Liver (tissue), 9 donors: ENCODE results near the gene MAGI1. TPM values are rescaled to one million over a fixed set of nuclear protein-coding genes. Genes with fewer than 3 reads are reported as not detected.

ENCODE experiments used
- DNase-seq: peaks from one replicate; pipeline ENCODE4 v3.0.0-alpha.2; 2017; ENCODE audit warnings: low spot score
- H3K27ac ChIP-seq, 2 donors: one replicate each; pipeline ENCODE4 v1.7.0; 2013; ENCODE audit warnings: inconsistent platforms in 2 of 2, low read length in 2 of 2, control low read depth in 1 of 2, low read depth in 1 of 2, mild to moderate bottlenecking in 1 of 2
- H3K27me3 ChIP-seq, 4 donors: one replicate each; pipeline versions ENCODE4 v1.6.1 to v1.7.0; 2013; ENCODE audit warnings: low read length in 3 of 4, inconsistent platforms in 1 of 4, mild to moderate bottlenecking in 1 of 4, moderate library complexity in 1 of 4; ENCODE audit not compliant: control insufficient read depth in 4 of 4, insufficient read depth in 4 of 4
- H3K36me3 ChIP-seq, 4 donors: one replicate each; pipeline versions ENCODE4 v1.6.1 to v1.7.0; 2013; ENCODE audit warnings: low read length in 3 of 4, mild to moderate bottlenecking in 3 of 4, low read depth in 1 of 4, moderate library complexity in 1 of 4; ENCODE audit not compliant: control insufficient read depth in 4 of 4, insufficient read depth in 3 of 4
- H3K4me1 ChIP-seq, 4 donors: one replicate each; pipeline versions ENCODE4 v1.6.1 to v1.7.0; 2013; ENCODE audit warnings: low read length in 3 of 4, mild to moderate bottlenecking in 3 of 4, moderate library complexity in 1 of 4; ENCODE audit not compliant: control insufficient read depth in 4 of 4, insufficient read depth in 4 of 4
- H3K4me3 ChIP-seq, 3 donors: one replicate each; pipeline versions ENCODE4 v1.6.1 to v1.7.0; 2013; ENCODE audit warnings: low read length in 3 of 3, control low read depth in 1 of 3, low read depth in 1 of 3, mild to moderate bottlenecking in 1 of 3
- H3K9ac ChIP-seq, 2 donors: one replicate each; pipeline ENCODE4 v1.7.0; 2013; ENCODE audit warnings: low read length in 2 of 2, mild to moderate bottlenecking in 2 of 2, moderate library complexity in 2 of 2, control low read depth in 1 of 2, low read depth in 1 of 2
- H3K9me3 ChIP-seq, 4 donors: one replicate each; pipeline versions ENCODE4 v1.6.1 to v1.7.0; 2013; ENCODE audit warnings: low read length in 3 of 4; ENCODE audit not compliant: control insufficient read depth in 4 of 4
- ATF3 ChIP-seq: IDR thresholded peaks from 2 replicates; pipeline ENCODE4 v1.6.1; 2016; ENCODE audit warnings: antibody characterized with exemption
- CTCF ChIP-seq: fragments of 150-350 bp; IDR thresholded peaks from 2 replicates; pipeline ENCODE4 v1.5.1; 2017; ENCODE audit warnings: improper control_type of control experiment, low read depth, low read length; ENCODE audit not compliant: missing input control
- EGR1 ChIP-seq, 2 donors: IDR thresholded peaks; 2 replicates each; pipeline ENCODE4 v1.6.1; 2016 to 2018; ENCODE audit warnings: antibody characterized with exemption in 2 of 2, low read depth in 2 of 2
- FOXA1 ChIP-seq: IDR thresholded peaks from 2 replicates; pipeline ENCODE4 v1.6.1; 2016; ENCODE audit warnings: antibody characterized with exemption
- FOXA2 ChIP-seq: IDR thresholded peaks from 2 replicates; pipeline ENCODE4 v1.6.1; 2016; ENCODE audit warnings: antibody characterized with exemption
- GABPA ChIP-seq, 2 donors: IDR thresholded peaks in 1 of 2; conservative IDR thresholded peaks in 1 of 2; 2 replicates each; pipeline ENCODE4 v1.6.1; 2016; ENCODE audit warnings: antibody characterized with exemption in 2 of 2, mild to moderate bottlenecking in 1 of 2, moderate library complexity in 1 of 2
- HNF4A ChIP-seq, 2 donors: conservative IDR thresholded peaks; 2 replicates each; pipeline ENCODE4 v1.6.1; 2016; ENCODE audit warnings: antibody characterized with exemption in 2 of 2, mild to moderate bottlenecking in 2 of 2
- HNF4G ChIP-seq: IDR thresholded peaks from 2 replicates; pipeline ENCODE4 v1.6.1; 2016; ENCODE audit warnings: antibody characterized with exemption
- JUND ChIP-seq, 2 donors: IDR thresholded peaks; 2 replicates each; pipeline ENCODE4 v1.6.1; 2016; ENCODE audit warnings: antibody characterized with exemption in 2 of 2
- MAX ChIP-seq: IDR thresholded peaks from 2 replicates; pipeline ENCODE4 v1.6.1; 2016; ENCODE audit warnings: antibody characterized with exemption
- NR2F2 ChIP-seq: IDR thresholded peaks from 2 replicates; pipeline ENCODE4 v1.6.1; 2016; ENCODE audit warnings: antibody characterized with exemption
- RAD21 ChIP-seq, 2 donors: IDR thresholded peaks; 2 replicates each; pipeline ENCODE4 v1.6.1; 2016; ENCODE audit warnings: antibody characterized with exemption in 2 of 2, mild to moderate bottlenecking in 2 of 2
- REST ChIP-seq: IDR thresholded peaks from 2 replicates; pipeline ENCODE4 v1.6.1; 2016; ENCODE audit warnings: antibody characterized with exemption, mild to moderate bottlenecking
- RXRA ChIP-seq, 2 donors: IDR thresholded peaks; 2 replicates each; pipeline ENCODE4 v1.6.1; 2017 to 2018; ENCODE audit warnings: antibody characterized with exemption in 2 of 2, mild to moderate bottlenecking in 1 of 2
- SP1 ChIP-seq: IDR thresholded peaks from 2 replicates; pipeline ENCODE4 v1.6.1; 2018; ENCODE audit warnings: antibody characterized with exemption, mild to moderate bottlenecking
- TAF1 ChIP-seq: conservative IDR thresholded peaks from 2 replicates; pipeline ENCODE4 v1.6.1; 2016; ENCODE audit warnings: antibody characterized with exemption, mild to moderate bottlenecking
- YY1 ChIP-seq: IDR thresholded peaks from 2 replicates; pipeline ENCODE4 v1.6.1; 2016; ENCODE audit warnings: antibody characterized with exemption, mild to moderate bottlenecking
- ZBTB33 ChIP-seq: IDR thresholded peaks from 2 replicates; pipeline ENCODE4 v1.6.1; 2016; ENCODE audit warnings: antibody characterized with exemption
- WGBS: extraction: QIAGEN DNeasy Blood & Tissue Kit; methylation state at CpG from one replicate; pipeline ENCODE4 v1.1.7; 2013; 5-methylcytosine and 5-hydroxymethylcytosine counted together
- polyA plus RNA-seq, 2 donors: library from polyadenylated mRNA; stranded (reverse) in 1 of 2; unstranded in 1 of 2; fragments of 200-250 nt in 1 of 2; fragments of >200 nt in 1 of 2; fragmentation: Nextera tagmentation in 1 of 2; extraction: Ambion mirVana in 1 of 2; gene quantifications; one replicate each; pipeline versions ENCODE4 v1.2.1 to v1.2.3, GENCODE V29; 2013 to 2015
- total RNA-seq, 2 donors: library from RNA; depleted of rRNA; stranded (reverse); fragments of >200 nt; gene quantifications; one replicate each; pipeline ENCODE4 v1.2.3, GENCODE V29; 2014
- donor health status: healthy.
- donor health status: healthy.
- donor health status: healthy.
- donor health status: healthy.
- donor health status: healthy.

MAGI1 gene
- total and polyA plus RNA-seq, 4 donors, result 9.6 to 68.8 (median 14.0) TPM

- 89% methylated on average over 1 of the region's 1 CpG for whole genome bisulfite sequencing
- Histone ChIP-seq H3K27me3 (no peaks in the 10 kb centered on the region), H3K36me3 (no peaks in the 10 kb centered on the region), H3K4me3 (no peak overlapping the region), H3K9ac (no peak overlapping the region), H3K4me1 (no peaks in the 10 kb centered on the region), H3K9me3 (no peaks in the 10 kb centered on the region), H3K27ac (no peak overlapping the region)
- no peak for TF ChIP-seq FOXA2
- no peak for TF ChIP-seq SP1
- no peak for TF ChIP-seq HNF4G
- no peak for TF ChIP-seq ATF3
- TF ChIP-seq RXRA (IDR thresholded peaks at IDR 0.05), result no peak
- TF ChIP-seq GABPA (IDR thresholded peaks at IDR 0.05 in 1 of 2, conservative IDR thresholded peaks at IDR 0.05 in 1 of 2), result no peak
- TF ChIP-seq CTCF, result no peak
- TF ChIP-seq HNF4A (conservative IDR thresholded peaks at IDR 0.05), result no peak
- TF ChIP-seq MAX, result no peak
- TF ChIP-seq ZBTB33, result no peak
- no peak for TF ChIP-seq JUND (IDR thresholded peaks at IDR 0.05)
- no peak for TF ChIP-seq YY1
- TF ChIP-seq RAD21 (IDR thresholded peaks at IDR 0.05), result no peak
- TF ChIP-seq FOXA1, result no peak
- no peak for TF ChIP-seq TAF1
- TF ChIP-seq REST, result no peak
- TF ChIP-seq NR2F2, result no peak
- TF ChIP-seq EGR1 (IDR thresholded peaks at IDR 0.05; ENCODE audit: low read depth in 2 of 2), result no peak
- no peak for DNase-seq
Measured at GRCh38 chr3:65984975-65985374, 53.7 kb downstream of the MAGI1 start.

- Histone ChIP-seq H3K9me3 (no peaks in the 10 kb centered on the region), H3K36me3 (no peaks in the 10 kb centered on the region), H3K27me3 (no peaks in the 10 kb centered on the region), H3K9ac (no peak overlapping the region), H3K4me1 (peaks cover 0 to 1% (median 0%) of the 10 kb centered on the region in 4 donors), H3K4me3 (no peak overlapping the region), H3K27ac (no peak overlapping the region)
- WGBS, result 76% methylated on average over 1 of the region's 1 CpG
- no peak for DNase-seq
- no peak for TF ChIP-seq HNF4A (conservative IDR thresholded peaks at IDR 0.05)
- TF ChIP-seq NR2F2, result no peak
- no peak for TF ChIP-seq MAX
- TF ChIP-seq JUND (IDR thresholded peaks at IDR 0.05), result no peak
- no peak for TF ChIP-seq TAF1
- TF ChIP-seq SP1, result no peak
- TF ChIP-seq EGR1 (IDR thresholded peaks at IDR 0.05; ENCODE audit: low read depth in 2 of 2), result no peak
- TF ChIP-seq FOXA2, result no peak
Measured at GRCh38 chr3:65983100-65983499, 55.6 kb downstream of the MAGI1 start.
